ACHN (cell line): ENCODE measurements around the gene EIF2S3.

Experiments
- DNase-seq: peaks from one replicate; pipeline ENCODE4 v3.0.0-alpha.2; 2015
- in situ Hi-C: cut with HindIII; loops from 2 replicates; pipeline ENCODE4 v1.10.0; 2017; ENCODE audit warnings: low sequenced_read_pairs, low pct_ligation_motif_present, low pct_unique_long_range_greater_than_20kb

The EIF2S3 gene

DNA sequence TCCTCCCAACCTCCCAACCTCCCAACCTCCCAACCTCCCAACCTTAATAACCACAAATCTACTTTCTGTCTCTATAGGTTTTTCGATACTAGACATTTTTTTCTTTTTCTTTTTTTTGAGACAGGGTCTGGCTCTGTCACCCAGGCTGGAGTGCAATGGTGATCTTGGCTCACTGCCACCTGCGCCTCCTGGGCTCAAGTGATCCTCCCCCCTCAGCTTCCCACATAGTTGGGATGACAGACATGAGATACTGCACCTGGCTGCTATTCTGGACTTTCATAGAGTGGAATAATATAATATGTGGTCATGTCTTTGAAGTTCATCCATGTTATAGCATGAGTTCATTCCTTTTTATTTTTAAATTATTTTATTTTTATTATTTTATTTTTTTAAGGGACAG lies 55.3 kb downstream of the EIF2S3 start:
- DNase-seq = no peak
- in situ Hi-C loops = no loop called here

- no peak for DNase-seq
- in situ Hi-C loops = no loop called here
Observed at GRCh38 chrX:24113181-24113580, 58.4 kb downstream of the EIF2S3 start.

DNA sequence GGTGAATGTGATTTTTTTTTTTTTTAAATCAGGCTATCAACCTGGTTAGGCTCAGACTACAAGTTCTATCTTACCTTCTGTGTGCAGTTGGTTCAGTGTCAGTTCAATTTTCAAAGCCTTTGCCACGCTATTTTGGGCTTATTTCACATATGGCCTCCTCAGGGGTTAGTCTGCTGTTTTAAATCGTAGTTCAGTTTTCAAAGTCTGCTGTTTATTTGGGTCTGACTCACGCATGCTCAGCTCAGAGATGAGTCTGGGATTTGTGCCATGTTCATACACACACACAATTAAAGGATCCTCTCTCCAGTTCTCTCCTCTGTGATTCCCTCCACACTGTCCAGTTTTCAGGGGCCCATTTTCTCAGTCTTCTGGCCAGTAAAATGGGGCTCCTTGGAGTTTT lies 62.5 kb downstream of the EIF2S3 start:
- in situ Hi-C loops = no loop called here
- no peak for DNase-seq

DNA sequence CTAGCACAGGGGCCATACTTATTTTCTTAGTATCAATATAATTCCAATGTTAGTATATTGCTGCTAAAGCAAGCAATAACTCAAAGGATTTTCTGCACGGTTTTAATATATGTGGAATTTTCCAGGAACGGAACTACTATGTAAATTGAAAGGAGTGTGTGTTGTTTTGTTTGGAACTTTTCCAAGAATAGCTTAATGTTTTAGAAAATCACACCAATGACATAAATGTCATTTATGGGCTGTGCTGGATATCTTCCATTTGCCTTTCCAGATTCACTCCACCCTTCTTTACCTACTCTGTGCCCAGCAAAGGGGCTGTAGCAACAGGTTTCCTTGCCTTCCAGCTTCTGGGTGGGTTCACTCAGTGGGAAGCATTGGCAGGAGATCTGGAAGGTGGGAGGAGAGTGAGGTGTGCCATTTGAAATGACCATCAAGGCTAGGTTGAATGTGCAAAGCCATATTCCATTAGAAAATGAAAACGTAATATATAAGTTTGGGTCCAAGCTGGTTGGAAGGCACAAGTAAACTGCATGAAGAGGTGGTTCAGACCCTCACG lies 69.6 kb downstream of the EIF2S3 start:
- in situ Hi-C loops = no loop called here
- no peak for DNase-seq

DNA sequence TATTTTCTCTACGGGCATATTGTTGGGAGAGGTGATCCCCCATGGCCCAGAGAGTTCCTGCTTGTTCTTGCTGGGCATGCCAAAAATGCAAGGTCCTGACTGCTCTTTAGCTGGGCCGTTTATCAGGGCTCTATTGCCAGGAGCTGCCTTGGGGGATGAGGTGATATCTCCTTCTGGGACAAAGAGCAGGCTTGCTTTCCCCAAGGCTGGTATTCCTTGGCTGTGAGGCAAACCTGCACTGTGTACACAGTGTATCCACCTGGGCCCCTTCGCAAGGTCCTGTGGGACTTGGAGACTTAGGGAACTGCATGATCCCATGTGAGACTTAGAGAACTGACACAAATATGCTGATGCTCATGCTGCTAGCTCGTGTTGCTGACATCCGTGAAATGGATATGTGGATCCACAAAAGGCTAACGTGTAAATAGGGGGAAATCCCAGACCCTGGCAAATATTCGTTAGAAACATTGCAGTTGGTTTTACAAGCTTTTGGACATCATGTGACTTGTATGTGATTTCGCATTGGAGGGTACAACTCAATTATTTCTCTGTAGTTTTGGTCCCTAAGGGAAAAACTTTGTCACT lies 70.4 kb downstream of the EIF2S3 start:
- no peak for DNase-seq
- in situ Hi-C loops = no loop called here
